Mononuclear cell (primary cell): ENCODE measurements around the gene STK17A. TPM values are rescaled to one million over a fixed set of nuclear protein-coding genes. Genes with fewer than 3 reads are reported as not detected.
A peak's percentile ranks its signal among the peaks of the same experiment; 100 is the strongest.

ENCODE experiments used
- H3K27me3 ChIP-seq: 2 replicates; pipeline ENCODE4 v1.6.0; 2011; ENCODE audit warnings: low read length, control low read depth; ENCODE audit not compliant: insufficient read depth
- H3K4me1 ChIP-seq: 2 replicates; pipeline ENCODE4 v1.5.1; 2011; ENCODE audit warnings: mild to moderate bottlenecking, low read length, control low read depth; ENCODE audit not compliant: insufficient read depth
- H3K4me3 ChIP-seq: 2 replicates; pipeline ENCODE4 v1.5.1; 2011; ENCODE audit warnings: mild to moderate bottlenecking, low read length, moderate library complexity
- H3K9me3 ChIP-seq: 2 replicates; pipeline ENCODE4 v1.5.1; 2011; ENCODE audit warnings: low read depth, mild to moderate bottlenecking, control low read depth, low read length
- total RNA-seq: library from RNA; depleted of rRNA; stranded (reverse); fragments of >200 nt; gene quantifications from one replicate; pipeline ENCODE4 v1.2.3, GENCODE V29; 2012

Gene STK17A
- total RNA-seq, 1 donor, result 253 TPM

GRCh38 chr7:43647339-43647672 is 64.4 kb downstream of the STK17A start:
- Histone ChIP-seq H3K9me3 (no peaks in the 10 kb centered on the region), H3K27me3 (no peaks in the 10 kb centered on the region), H3K4me1 (peaks cover 89% of the 10 kb centered on the region), H3K4me3 (no peak overlapping the region)

- H3K4me1 ChIP-seq, result peaks cover 93% of the 10 kb centered on the region
- no peaks in the 10 kb centered on the region for H3K9me3 ChIP-seq
- H3K4me3 ChIP-seq, result no peak overlapping the region
- no peaks in the 10 kb centered on the region for H3K27me3 ChIP-seq
Measured at GRCh38 chr7:43647673-43648472, 65.0 kb downstream of the STK17A start.

GRCh38 chr7:43648473-43649406 is 65.8 kb downstream of the STK17A start:
- H3K4me1 ChIP-seq, result peaks cover 94% of the 10 kb centered on the region
- H3K4me3 ChIP-seq, result no peak overlapping the region
- no peaks in the 10 kb centered on the region for H3K27me3 ChIP-seq
- no peaks in the 10 kb centered on the region for H3K9me3 ChIP-seq

- H3K4me3 ChIP-seq, result peak overlapping the region; percentile 33
- H3K4me1 ChIP-seq, result peaks cover 94% of the 10 kb centered on the region
- H3K9me3 ChIP-seq, result no peaks in the 10 kb centered on the region
- no peaks in the 10 kb centered on the region for H3K27me3 ChIP-seq
Measured at GRCh38 chr7:43649755-43650274, 66.9 kb downstream of the STK17A start.

GRCh38 chr7:43650457-43651052 is 67.6 kb downstream of the STK17A start:
- Histone ChIP-seq H3K27me3 (no peaks in the 10 kb centered on the region), H3K4me1 (peaks cover 86% of the 10 kb centered on the region), H3K4me3 (peak overlapping the region; percentile 33), H3K9me3 (no peaks in the 10 kb centered on the region)

- Histone ChIP-seq H3K4me1 (peaks cover 68% of the 10 kb centered on the region), H3K9me3 (no peaks in the 10 kb centered on the region), H3K27me3 (no peaks in the 10 kb centered on the region), H3K4me3 (no peak overlapping the region)
Measured at GRCh38 chr7:43652364-43652763, 69.5 kb downstream of the STK17A start.

- H3K4me3 ChIP-seq, result no peak overlapping the region
- peaks cover 57% of the 10 kb centered on the region for H3K4me1 ChIP-seq
- no peaks in the 10 kb centered on the region for H3K27me3 ChIP-seq
- no peaks in the 10 kb centered on the region for H3K9me3 ChIP-seq
Measured at GRCh38 chr7:43653466-43653865, 70.6 kb downstream of the STK17A start.

GRCh38 chr7:43653891-43654504 is 71.1 kb downstream of the STK17A start:
- no peaks in the 10 kb centered on the region for H3K27me3 ChIP-seq
- H3K4me1 ChIP-seq, result peaks cover 58% of the 10 kb centered on the region
- no peak overlapping the region for H3K4me3 ChIP-seq
- no peaks in the 10 kb centered on the region for H3K9me3 ChIP-seq

GRCh38 chr7:43655584-43655983 is 72.7 kb downstream of the STK17A start:
- H3K4me1 ChIP-seq, result peaks cover 54% of the 10 kb centered on the region

GRCh38 chr7:43656997-43657396 is 74.1 kb downstream of the STK17A start:
- Histone ChIP-seq H3K4me1 (peaks cover 39% of the 10 kb centered on the region), H3K4me3 (no peak overlapping the region), H3K9me3 (no peaks in the 10 kb centered on the region), H3K27me3 (no peaks in the 10 kb centered on the region)

More at GRCh38 chr7:43655584-43655983, 72.7 kb downstream of the STK17A start:
- Histone ChIP-seq H3K27me3 (no peaks in the 10 kb centered on the region), H3K4me3 (no peak overlapping the region), H3K9me3 (no peaks in the 10 kb centered on the region)

- Histone ChIP-seq H3K9me3 (no peaks in the 10 kb centered on the region), H3K4me1 (peaks cover 20% of the 10 kb centered on the region), H3K4me3 (no peak overlapping the region), H3K27me3 (no peaks in the 10 kb centered on the region)
Measured at GRCh38 chr7:43658718-43659548, 76.0 kb downstream of the STK17A start.

- no peak overlapping the region for H3K4me3 ChIP-seq
- no peaks in the 10 kb centered on the region for H3K27me3 ChIP-seq
- no peaks in the 10 kb centered on the region for H3K9me3 ChIP-seq
- peaks cover 19% of the 10 kb centered on the region for H3K4me1 ChIP-seq
Measured at GRCh38 chr7:43659549-43659896, 76.6 kb downstream of the STK17A start.

GRCh38 chr7:43660141-43660540 is 77.2 kb downstream of the STK17A start:
- Histone ChIP-seq H3K4me3 (no peak overlapping the region), H3K9me3 (no peaks in the 10 kb centered on the region), H3K4me1 (peaks cover 21% of the 10 kb centered on the region), H3K27me3 (no peaks in the 10 kb centered on the region)

GRCh38 chr7:43664681-43665080 is 81.8 kb downstream of the STK17A start:
- Histone ChIP-seq H3K4me1 (peaks cover 19% of the 10 kb centered on the region), H3K27me3 (no peaks in the 10 kb centered on the region), H3K4me3 (no peak overlapping the region), H3K9me3 (peaks cover 11% of the 10 kb centered on the region)
